DMS114 treated with DMSO at 0.1 percent for 48 hours (cell line): ENCODE measurements around the gene TAF9B.
"Not testable (repeated sequence)": the region's sequence is repeated elsewhere in the genome, so short reads cannot be mapped to it uniquely, and the experiment has no call there.

Source experiments
- DNase-seq: peaks from one replicate; lab custom pipeline; 2025; ENCODE audit not compliant: unreplicated experiment; lab: John Stamatoyannopoulos, UW

The TAF9B gene

GRCh38 chrX:78116766-78117165 is 22.7 kb downstream of the TAF9B start:
- DNase-seq = no peak

- no peak for DNase-seq
Measured at GRCh38 chrX:78116365-78116764, 23.1 kb downstream of the TAF9B start.

GRCh38 chrX:78111140-78111931 is 28.1 kb downstream of the TAF9B start:
- DNase-seq = no peak

DNA sequence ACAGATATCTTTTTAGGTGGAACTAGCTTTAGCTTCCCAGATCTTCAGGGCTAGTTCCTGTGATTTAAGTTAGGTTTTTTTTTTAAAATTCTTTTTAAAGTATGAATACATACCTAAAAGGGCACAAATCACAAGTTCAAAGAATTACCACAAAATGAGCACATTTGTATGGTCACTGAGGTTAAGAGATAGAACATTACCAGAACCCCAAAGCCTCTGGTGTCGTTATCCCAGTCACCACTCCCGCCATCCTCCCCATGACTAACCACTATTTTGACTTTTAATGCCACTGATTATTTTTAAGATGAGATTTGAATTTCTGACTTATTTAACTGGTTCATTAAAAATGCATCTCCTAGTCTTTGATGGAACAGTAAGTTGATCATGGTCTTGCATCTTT is 30.0 kb downstream of the TAF9B start:
- DNase-seq = no peak

- DNase-seq = no peak
Measured at GRCh38 chrX:78106651-78106986, 32.8 kb downstream of the TAF9B start.

- no peak for DNase-seq
Measured at GRCh38 chrX:78105944-78106650, 33.4 kb downstream of the TAF9B start.

- DNase-seq = no peak
Measured at GRCh38 chrX:78104447-78105176, 34.8 kb downstream of the TAF9B start.

- peak; percentile 85 for DNase-seq
Measured at GRCh38 chrX:78103623-78104446, 35.6 kb downstream of the TAF9B start, which contains the start of gene PGK1. Gene PGK1, plus strand, starts transcription at chrX:78104248. Its CDS starts 93 bp downstream, at chrX:78104341.

- DNase-seq = no peak
Measured at GRCh38 chrX:78103001-78103622, 36.3 kb downstream of the TAF9B start.

- DNase-seq = no peak
Measured at GRCh38 chrX:78102091-78102490, 37.4 kb downstream of the TAF9B start.

- DNase-seq = no peak
Measured at GRCh38 chrX:78098108-78098507, 41.3 kb downstream of the TAF9B start.

DNA sequence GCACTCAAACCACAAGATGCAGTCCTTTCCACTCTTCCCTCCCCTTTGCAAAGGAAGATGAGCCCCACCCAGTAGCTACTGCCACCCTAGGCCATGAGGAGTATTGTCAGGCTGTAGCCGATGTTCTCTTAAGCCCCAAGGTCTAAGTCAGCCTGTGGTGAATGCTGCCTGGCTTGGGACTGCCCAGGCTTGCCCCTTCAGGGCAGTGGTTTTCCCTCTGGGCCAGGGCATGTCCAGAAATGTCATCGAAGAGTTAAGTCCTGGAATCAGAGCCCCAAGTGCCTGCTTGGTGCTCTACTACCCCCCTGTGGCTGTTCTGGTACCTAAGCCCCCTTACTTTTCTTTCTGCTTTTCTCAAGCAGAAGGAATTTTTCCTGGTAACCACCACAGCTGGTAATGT is 47.2 kb downstream of the TAF9B start:
- DNase-seq = no peak

DNA sequence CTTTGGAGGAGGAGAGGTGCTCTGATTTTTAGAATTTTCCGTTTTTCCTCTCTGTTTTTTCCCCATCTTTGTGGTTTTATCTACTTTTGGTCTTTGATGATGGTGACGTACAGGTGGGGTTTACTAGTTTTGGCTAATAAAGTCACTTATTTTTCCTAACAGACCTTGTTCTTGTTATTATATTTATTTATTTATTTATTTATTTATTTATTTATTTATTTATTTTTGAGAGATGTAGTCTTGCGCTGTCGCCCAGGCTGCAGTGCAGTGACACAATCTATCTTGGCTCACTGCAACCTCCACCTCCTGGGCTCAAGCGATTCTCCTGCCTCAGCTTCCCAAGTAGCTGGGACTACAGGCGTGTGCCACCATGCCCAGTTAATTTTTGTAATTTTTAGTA is 58.0 kb downstream of the TAF9B start:
- DNase-seq = not testable (repeated sequence)
